Upper lobe of right lung (tissue), 1 donor: ENCODE measurements around the gene RBM39. TPM values are rescaled to one million over a fixed set of nuclear protein-coding genes. Genes with fewer than 3 reads are reported as not detected.

Experiments
- ATAC-seq: fragments of 200-7000 bp; cut with Tn5 transposase; one replicate; pipeline ENCODE4 v1.9.1; 2020; ENCODE audit warnings: mild to moderate bottlenecking, moderate library complexity
- DNase-seq: peaks from one replicate; pipeline ENCODE4 v3.0.0-alpha.2; 2020
- H3K27ac ChIP-seq: fragments of 200-600 bp; one replicate; pipeline ENCODE4 v1.8.0; 2022
- H3K27me3 ChIP-seq: fragments of 200-600 bp; one replicate; pipeline ENCODE4 v1.8.0; 2022; ENCODE audit warnings: mild to moderate bottlenecking
- H3K36me3 ChIP-seq: fragments of 200-600 bp; one replicate; pipeline ENCODE4 v1.8.0; 2022
- H3K4me1 ChIP-seq: fragments of 200-600 bp; one replicate; pipeline ENCODE4 v1.8.0; 2022
- H3K4me3 ChIP-seq: fragments of 200-600 bp; one replicate; pipeline ENCODE4 v1.8.0; 2022; ENCODE audit warnings: mild to moderate bottlenecking
- H3K9me3 ChIP-seq: fragments of 200-600 bp; one replicate; pipeline ENCODE4 v1.8.0; 2022
- intact Hi-C: fragments of 100-400 bp; cut with DNase I; formaldehyde crosslinking; loops from one replicate; pipeline ENCODE4 v1.11.0; 2022
- total RNA-seq: library from RNA; stranded (reverse); fragmentation: NEBNext Ultra II Directional; extraction: Animal tissue kit (Norgen Biotek cat#: 25700); gene quantifications from one replicate; pipeline ENCODE4 v1.2.1, GENCODE V29; 2021
- TF ChIP-seq, protein P1 (sequence below): fragments of 200-600 bp; IDR thresholded peaks from one replicate; pipeline ENCODE4 v1.8.0; 2022; ENCODE audit warnings: antibody characterized with exemption
- donor health status: DM: no; HTN: yes; CAD: no; lungs with severe emphysema.

The RBM39 gene
- total RNA-seq, 1 donor from 2014 or later = 298 TPM

DNA sequence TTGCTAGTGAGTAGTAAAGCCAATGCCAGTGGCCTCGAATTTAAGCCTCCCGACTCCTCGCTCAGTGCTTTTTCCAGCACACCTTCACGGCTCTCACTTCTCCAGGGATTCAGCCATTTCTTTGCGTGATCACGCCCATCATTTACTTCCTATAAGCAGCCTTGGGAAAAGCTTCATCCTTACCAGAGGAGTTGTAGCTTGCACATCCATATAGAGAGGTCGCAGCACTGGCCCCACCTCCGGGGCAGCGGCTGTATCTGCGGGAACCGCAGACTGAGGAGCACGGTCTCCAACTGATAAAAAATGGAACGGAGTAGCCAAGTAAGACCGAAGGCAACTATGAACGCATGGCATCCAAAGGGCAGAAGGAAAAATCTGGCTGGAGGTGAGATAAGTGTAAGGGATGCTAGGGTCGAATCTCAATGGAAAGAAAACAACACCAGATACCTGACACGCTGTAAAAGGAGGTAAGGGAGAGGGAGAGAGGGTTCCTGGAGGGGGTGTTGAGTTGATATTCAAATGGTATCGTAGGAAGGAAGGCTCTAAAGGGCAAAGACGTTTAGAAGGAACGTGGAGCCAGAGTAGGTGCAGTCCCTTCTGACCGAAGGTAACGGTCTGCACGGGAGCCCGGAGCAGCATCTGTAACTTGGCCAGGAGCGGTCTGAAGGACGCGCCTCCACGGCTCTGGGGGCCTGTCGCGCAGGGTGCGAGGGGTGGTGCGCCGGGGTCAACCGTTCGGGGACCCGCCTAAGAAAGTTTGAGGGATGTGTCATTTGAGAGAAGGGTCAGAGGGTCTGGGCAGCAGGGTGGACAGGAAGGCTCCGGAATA, 43.5 kb downstream of the RBM39 start:
- Histone ChIP-seq H3K4me3 (peak overlapping the region; percentile 69), H3K27me3 (no peaks in the 10 kb centered on the region), H3K4me1 (peaks cover 17% of the 10 kb centered on the region), H3K36me3 (peaks cover 53% of the 10 kb centered on the region), H3K9me3 (no peaks in the 10 kb centered on the region), H3K27ac (peak overlapping the region; percentile 87)
- intact Hi-C loops = no loop called here
- TF ChIP-seq, protein P1, sequence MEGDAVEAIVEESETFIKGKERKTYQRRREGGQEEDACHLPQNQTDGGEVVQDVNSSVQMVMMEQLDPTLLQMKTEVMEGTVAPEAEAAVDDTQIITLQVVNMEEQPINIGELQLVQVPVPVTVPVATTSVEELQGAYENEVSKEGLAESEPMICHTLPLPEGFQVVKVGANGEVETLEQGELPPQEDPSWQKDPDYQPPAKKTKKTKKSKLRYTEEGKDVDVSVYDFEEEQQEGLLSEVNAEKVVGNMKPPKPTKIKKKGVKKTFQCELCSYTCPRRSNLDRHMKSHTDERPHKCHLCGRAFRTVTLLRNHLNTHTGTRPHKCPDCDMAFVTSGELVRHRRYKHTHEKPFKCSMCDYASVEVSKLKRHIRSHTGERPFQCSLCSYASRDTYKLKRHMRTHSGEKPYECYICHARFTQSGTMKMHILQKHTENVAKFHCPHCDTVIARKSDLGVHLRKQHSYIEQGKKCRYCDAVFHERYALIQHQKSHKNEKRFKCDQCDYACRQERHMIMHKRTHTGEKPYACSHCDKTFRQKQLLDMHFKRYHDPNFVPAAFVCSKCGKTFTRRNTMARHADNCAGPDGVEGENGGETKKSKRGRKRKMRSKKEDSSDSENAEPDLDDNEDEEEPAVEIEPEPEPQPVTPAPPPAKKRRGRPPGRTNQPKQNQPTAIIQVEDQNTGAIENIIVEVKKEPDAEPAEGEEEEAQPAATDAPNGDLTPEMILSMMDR = no peak
- DNase-seq (peak; percentile 28), ATAC-seq (peak; percentile 48)

DNA sequence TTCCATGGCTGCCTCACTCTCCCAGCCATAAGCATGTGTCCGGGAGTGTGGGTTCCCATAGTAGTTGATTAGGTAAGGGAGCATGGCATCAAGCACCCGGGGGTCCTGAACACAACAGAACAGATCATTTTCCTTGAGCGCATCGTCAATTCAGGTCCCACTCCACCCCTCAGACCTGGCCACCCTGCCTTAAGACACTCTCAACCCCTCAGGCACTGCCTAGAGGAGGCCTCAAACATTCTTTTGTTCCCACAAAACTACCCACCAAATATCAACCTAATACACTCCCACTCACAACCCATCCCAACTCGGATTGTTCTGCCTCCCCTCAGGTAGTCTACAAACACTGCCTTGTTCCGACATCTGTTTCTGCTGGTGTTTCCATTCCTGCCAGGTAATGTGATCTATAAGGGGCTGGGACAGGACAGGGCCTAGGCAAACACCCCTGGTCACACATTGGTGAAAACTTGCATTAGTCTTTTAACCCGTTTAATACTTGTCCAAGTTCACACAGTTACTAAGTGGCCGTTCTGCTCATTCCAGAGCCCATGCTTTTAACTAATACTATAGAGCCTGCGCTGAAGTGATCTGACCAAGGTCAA, 44.3 kb downstream of the RBM39 start:
- Histone ChIP-seq H3K4me1 (peaks cover 17% of the 10 kb centered on the region), H3K36me3 (peaks cover 53% of the 10 kb centered on the region), H3K9me3 (no peaks in the 10 kb centered on the region), H3K4me3 (no peak overlapping the region), H3K27me3 (no peaks in the 10 kb centered on the region), H3K27ac (no peak overlapping the region)
- DNase-seq = peak; percentile 21
- TF ChIP-seq, protein P1 = no peak
- no peak for ATAC-seq
- intact Hi-C loops = no loop called here

DNA sequence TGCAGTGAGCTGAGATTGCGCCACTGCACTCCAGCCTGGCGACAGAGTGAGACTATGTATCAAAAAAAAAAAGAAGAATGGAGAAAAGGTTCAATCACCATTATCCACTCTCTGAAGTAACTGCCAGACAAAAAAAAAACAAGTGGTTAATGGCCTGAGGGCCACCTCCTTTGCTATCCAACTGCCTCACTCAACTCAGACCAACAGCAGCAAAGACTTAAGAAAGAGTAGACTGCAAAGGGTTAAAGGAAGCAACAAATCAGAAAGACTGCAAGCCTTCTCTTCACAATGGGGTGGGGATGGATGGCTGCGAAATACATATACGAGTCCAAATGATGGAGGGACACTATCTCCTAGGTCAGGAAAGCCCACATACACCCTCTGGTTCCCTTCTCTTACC, 46.1 kb downstream of the RBM39 start:
- H3K36me3 ChIP-seq = peaks cover 51% of the 10 kb centered on the region
- H3K9me3 ChIP-seq = no peaks in the 10 kb centered on the region
- TF ChIP-seq, protein P1 = no peak
- H3K27ac ChIP-seq = no peak overlapping the region
- DNase-seq (no peak), ATAC-seq (no peak)
- H3K4me1 ChIP-seq = peaks cover 17% of the 10 kb centered on the region
- no peak overlapping the region for H3K4me3 ChIP-seq
- H3K27me3 ChIP-seq = no peaks in the 10 kb centered on the region
- intact Hi-C loops = no loop called here

DNA sequence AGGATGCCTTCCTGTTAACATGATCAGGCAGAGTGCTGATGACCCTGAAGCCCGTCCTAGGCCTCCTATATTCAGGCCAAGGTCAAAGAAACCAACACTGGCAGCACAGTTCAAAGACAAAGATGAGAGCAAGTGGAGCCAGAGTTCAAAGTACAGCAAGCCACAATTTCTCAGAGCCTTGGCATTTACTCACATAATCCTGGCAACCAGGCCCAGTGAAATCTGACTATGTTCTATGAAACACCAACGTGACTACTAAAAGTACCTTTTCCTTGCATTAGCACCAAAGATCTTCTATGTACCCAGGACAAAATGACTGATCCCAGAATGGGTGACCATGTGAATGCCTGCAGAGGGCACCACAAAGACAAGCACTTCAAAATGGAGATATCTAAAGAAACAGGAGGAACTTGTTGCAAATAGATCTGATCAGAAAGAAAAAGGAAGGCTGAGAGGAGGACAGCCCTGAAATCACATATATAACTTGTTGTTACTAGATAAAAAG, 46.8 kb downstream of the RBM39 start:
- TF ChIP-seq, protein P1 = no peak
- intact Hi-C loops = no loop called here
- no peak overlapping the region for H3K4me3 ChIP-seq
- H3K27ac ChIP-seq = no peak overlapping the region
- DNase-seq (no peak), ATAC-seq (no peak)
- peaks cover 13% of the 10 kb centered on the region for H3K4me1 ChIP-seq
- no peaks in the 10 kb centered on the region for H3K9me3 ChIP-seq
- H3K27me3 ChIP-seq = no peaks in the 10 kb centered on the region
- peaks cover 58% of the 10 kb centered on the region for H3K36me3 ChIP-seq

DNA sequence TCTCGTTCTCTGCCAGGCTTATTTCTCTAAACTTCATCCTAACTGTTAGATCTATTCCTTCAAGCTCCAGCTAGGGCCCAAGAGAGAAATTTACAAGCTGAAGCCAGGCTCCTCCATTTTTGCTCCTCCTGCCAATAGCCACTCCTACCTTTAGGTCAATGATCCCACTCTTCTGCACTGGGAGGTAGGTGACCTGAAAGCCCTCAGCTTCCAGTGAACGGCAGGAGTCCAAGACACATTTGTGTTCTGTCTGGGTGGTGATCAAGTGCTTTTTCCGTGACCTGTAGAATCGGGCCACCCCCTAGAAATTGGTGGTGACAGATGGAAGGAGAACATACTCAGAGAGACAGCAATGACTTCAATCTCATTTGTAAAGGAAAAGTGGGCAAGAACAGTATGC, 51.8 kb downstream of the RBM39 start:
- ATAC-seq (no peak), DNase-seq (peak; percentile 2)
- TF ChIP-seq, protein P1 = no peak
- Histone ChIP-seq H3K4me1 (no peaks in the 10 kb centered on the region), H3K27ac (no peak overlapping the region), H3K36me3 (peaks cover 75% of the 10 kb centered on the region), H3K4me3 (no peak overlapping the region), H3K27me3 (no peaks in the 10 kb centered on the region), H3K9me3 (no peaks in the 10 kb centered on the region)
- intact Hi-C loops = no loop called here
